Glutamatergic neuron (in vitro differentiated cells): Measurements from ENCODE around the gene MEI4. TPM values are rescaled to one million over a fixed set of nuclear protein-coding genes. Genes with fewer than 3 reads are reported as not detected.

Source experiments
- DNase-seq: peaks from one replicate; pipeline ENCODE4 v3.0.0; 2022
- H3K27ac Mint-ChIP-seq: one replicate; pipeline ENCODE4 v1.8.0; 2020; ENCODE audit warnings: mild to moderate bottlenecking, mixed read lengths, inconsistent platforms; ENCODE audit not compliant: unreplicated experiment
- H3K27me3 Mint-ChIP-seq: one replicate; pipeline ENCODE4 v1.8.0; 2020; ENCODE audit warnings: mild to moderate bottlenecking, moderate library complexity, mixed read lengths, inconsistent platforms; ENCODE audit not compliant: unreplicated experiment
- H3K36me3 Mint-ChIP-seq: one replicate; pipeline ENCODE4 v1.8.0; 2020; ENCODE audit warnings: mild to moderate bottlenecking, mixed read lengths, inconsistent platforms; ENCODE audit not compliant: unreplicated experiment
- H3K4me1 Mint-ChIP-seq: one replicate; pipeline ENCODE4 v1.8.0; 2020; ENCODE audit warnings: mild to moderate bottlenecking, low read depth, mixed read lengths, inconsistent platforms; ENCODE audit not compliant: unreplicated experiment
- H3K4me3 Mint-ChIP-seq: one replicate; pipeline ENCODE4 v1.8.0; 2020; ENCODE audit warnings: mild to moderate bottlenecking, mixed read lengths, inconsistent platforms; ENCODE audit not compliant: unreplicated experiment
- H3K9me3 Mint-ChIP-seq: one replicate; pipeline ENCODE4 v1.8.0; 2020; ENCODE audit warnings: mild to moderate bottlenecking, moderate library complexity, mixed read lengths, inconsistent platforms; ENCODE audit not compliant: unreplicated experiment
- CTCF ChIP-seq: fragments of 200-600 bp; sonication (generic); IDR thresholded peaks from one replicate; pipeline ENCODE4 v1.5.0; 2021; ENCODE audit not compliant: partially characterized antibody, unreplicated experiment
- long read RNA-seq: library from polyadenylated mRNA; unstranded; transcript quantifications from one replicate; pipeline ENCODE4 v2.0.0, GENCODE V29; 2020; ENCODE audit not compliant: unreplicated experiment
- total RNA-seq: library from RNA; stranded (reverse); fragmentation: NEBNext Ultra II Directional; extraction: Animal tissue kit (Norgen Biotek cat#: 25700); gene quantifications from one replicate; pipeline ENCODE4 v1.2.1, GENCODE V29; 2021; ENCODE audit not compliant: unreplicated experiment

Gene MEI4
- total RNA-seq, result 0.86 TPM
- long read RNA-seq, result 0 reads

- Mint-ChIP-seq H3K4me1 (peaks cover 4% of the 10 kb centered on the region), H3K36me3 (no peaks in the 10 kb centered on the region), H3K27me3 (no peaks in the 10 kb centered on the region), H3K27ac (no peak within 1 kb of the TSS), H3K9me3 (peaks cover 5% of the 10 kb centered on the region), H3K4me3 (no peak within 1 kb of the TSS)
- no peak for TF ChIP-seq CTCF
- DNase-seq, result no peak
Measured at GRCh38 chr6:77652739-77653138, at the start of gene MEI4. MEI4 (plus strand) TSS chr6:77653039; CDS start chr6:77690672, 37,633 bp downstream.

GRCh38 chr6:77604476-77604875 is 48.4 kb upstream of the MEI4 start:
- Mint-ChIP-seq H3K27me3 (no peaks in the 10 kb centered on the region), H3K4me1 (no peaks in the 10 kb centered on the region), H3K4me3 (no peak overlapping the region), H3K27ac (no peak overlapping the region), H3K9me3 (no peaks in the 10 kb centered on the region), H3K36me3 (no peaks in the 10 kb centered on the region)
- no peak for TF ChIP-seq CTCF
- DNase-seq, result no peak

- no peak for TF ChIP-seq CTCF
- Mint-ChIP-seq H3K27me3 (no peaks in the 10 kb centered on the region), H3K9me3 (no peaks in the 10 kb centered on the region), H3K27ac (no peak overlapping the region), H3K4me1 (no peaks in the 10 kb centered on the region), H3K36me3 (no peaks in the 10 kb centered on the region), H3K4me3 (no peak overlapping the region)
- no peak for DNase-seq
Measured at GRCh38 chr6:77607004-77607403, 45.8 kb upstream of the MEI4 start.

- no peaks in the 10 kb centered on the region for H3K9me3 Mint-ChIP-seq
- H3K4me3 Mint-ChIP-seq, result no peak overlapping the region
- H3K4me1 Mint-ChIP-seq, result no peaks in the 10 kb centered on the region
- no peaks in the 10 kb centered on the region for H3K36me3 Mint-ChIP-seq
- DNase-seq, result no peak
- no peaks in the 10 kb centered on the region for H3K27me3 Mint-ChIP-seq
- H3K27ac Mint-ChIP-seq, result no peak overlapping the region
- no peak for TF ChIP-seq CTCF
Measured at GRCh38 chr6:77609106-77609505, 43.7 kb upstream of the MEI4 start.

GRCh38 chr6:77619114-77619513 is 33.7 kb upstream of the MEI4 start:
- no peak overlapping the region for H3K4me3 Mint-ChIP-seq
- H3K27me3 Mint-ChIP-seq, result no peaks in the 10 kb centered on the region
- H3K9me3 Mint-ChIP-seq, result no peaks in the 10 kb centered on the region
- no peaks in the 10 kb centered on the region for H3K36me3 Mint-ChIP-seq
- H3K27ac Mint-ChIP-seq, result no peak overlapping the region
- H3K4me1 Mint-ChIP-seq, result no peaks in the 10 kb centered on the region
- TF ChIP-seq CTCF, result no peak
- no peak for DNase-seq
